Sigmoid colon (tissue), 4 donors: Measurements from ENCODE around the gene LRRN1.

Experiments
- CTCF ChIP-seq, 4 experiments: fragments of 450-650 bp in 3 of 4; fragments of 200-600 bp in 1 of 4; IDR thresholded peaks; one replicate each; pipeline ENCODE4 v1.5.1; 2016 to 2019; ENCODE audit warnings: antibody characterized with exemption in 4 of 4, mild to moderate bottlenecking in 3 of 4, moderate library complexity in 2 of 4
- EP300 ChIP-seq, 4 donors: sonication (generic); formaldehyde crosslinking; IDR thresholded peaks; one replicate each; pipeline ENCODE4 v1.6.1; 2017; ENCODE audit warnings: antibody characterized with exemption in 4 of 4
- POLR2A ChIP-seq, 2 donors: fragments of 450-650 bp; IDR thresholded peaks; one replicate each; pipeline ENCODE4 v1.6.1; 2016; ENCODE audit warnings: antibody characterized with exemption in 2 of 2, mild to moderate bottlenecking in 2 of 2, moderate library complexity in 2 of 2
- POLR2AphosphoS5 ChIP-seq, 4 donors: sonication (generic); formaldehyde crosslinking; IDR thresholded peaks; one replicate each; pipeline ENCODE4 v1.6.1; 2017; ENCODE audit warnings: antibody characterized with exemption in 4 of 4

- TF ChIP-seq CTCF (IDR thresholded peaks at IDR 0.05) (no peak), EP300 (IDR thresholded peaks at IDR 0.05) (no peak), POLR2A (IDR thresholded peaks at IDR 0.05) (no peak), POLR2AphosphoS5 (IDR thresholded peaks at IDR 0.05) (no peak)
These were observed 16.8 kb upstream of the LRRN1 start for GRCh38 chr3:3782457-3782856.
